HG02852 (cell line): ENCODE data around the gene DNAJC8.
A peak's percentile ranks its signal among the peaks of the same experiment; 100 is the strongest.

Experiments used
- ATAC-seq: cut with Tn5 transposase; IDR thresholded peaks from one replicate; pipeline ENCODE4 v1.9.1; 2021; ENCODE audit warnings: mild to moderate bottlenecking, moderate library complexity; ENCODE audit not compliant: unreplicated experiment

Gene DNAJC8

GRCh38 chr1:28173980-28174297 is 58.9 kb downstream of the DNAJC8 start:
- ATAC-seq = no peak

GRCh38 chr1:28173151-28173979 is 59.5 kb downstream of the DNAJC8 start:
- ATAC-seq = no peak

DNA sequence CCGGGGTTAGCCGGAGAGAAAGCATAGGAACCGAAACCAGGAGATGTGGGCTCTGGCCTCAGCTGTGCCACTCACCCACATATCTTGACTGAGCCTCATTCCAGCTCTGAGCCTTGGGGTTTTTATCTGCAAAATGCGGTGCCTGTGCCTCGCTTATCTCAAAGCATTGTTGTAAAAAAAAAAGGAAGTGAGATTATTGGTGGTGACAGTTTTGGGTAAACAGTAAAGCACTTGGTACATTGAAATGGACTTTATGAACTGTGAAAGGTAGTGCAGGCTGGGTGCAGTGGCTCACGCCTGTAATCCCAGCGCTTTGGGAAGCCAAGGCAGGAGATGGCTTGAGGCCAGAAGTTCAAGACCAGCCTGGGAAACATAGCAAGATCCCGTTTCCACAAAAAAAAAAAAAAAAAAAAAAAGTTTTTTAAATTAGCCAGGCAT is 60.1 kb downstream of the DNAJC8 start:
- peak; percentile 58 for ATAC-seq

DNA sequence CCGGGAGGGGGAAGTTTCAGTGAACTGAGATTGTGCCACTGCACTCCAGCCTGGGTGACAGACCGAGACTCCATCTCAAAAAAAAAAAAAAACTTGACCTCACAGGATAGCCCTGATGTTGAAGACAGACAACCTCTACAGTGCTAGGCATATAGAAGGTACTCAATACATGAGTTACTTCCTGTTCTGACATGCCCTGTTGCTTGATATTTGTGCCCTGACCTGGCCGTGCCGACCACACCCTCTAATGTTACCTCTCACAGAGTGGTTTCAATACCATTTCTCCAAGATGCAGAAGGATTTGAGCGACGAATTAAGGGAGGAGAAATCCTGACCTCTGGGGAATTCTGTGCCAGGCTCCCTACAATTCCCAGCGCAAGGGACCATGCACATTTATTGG is 61.6 kb downstream of the DNAJC8 start:
- ATAC-seq = no peak

DNA sequence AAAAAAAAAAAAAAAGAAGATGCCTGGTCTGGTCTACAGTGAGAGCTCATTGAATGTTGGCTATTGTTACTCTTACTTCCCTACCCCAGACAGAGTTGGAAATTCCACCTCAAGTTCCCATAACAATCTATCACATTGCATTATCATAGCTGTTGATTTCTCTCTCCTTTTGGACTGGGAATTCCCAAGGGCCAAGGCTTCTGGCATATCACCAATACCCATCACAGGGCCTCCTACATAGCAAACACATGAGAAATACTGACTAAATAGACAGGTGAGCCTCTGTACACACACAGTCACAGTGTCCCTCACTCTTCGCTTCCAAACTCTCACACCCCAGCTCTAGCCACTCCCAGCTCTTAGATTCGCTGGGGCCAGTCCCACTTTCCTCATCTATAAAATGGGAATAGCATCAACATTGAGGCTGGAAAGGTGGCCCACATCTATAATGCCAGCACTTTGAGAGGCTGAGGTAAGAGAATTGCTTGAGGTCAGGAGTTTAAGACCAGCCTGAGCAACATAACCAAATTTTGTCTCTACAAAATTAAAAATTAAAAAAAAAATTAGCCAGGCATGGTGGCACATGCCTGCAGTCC is 62.7 kb downstream of the DNAJC8 start:
- no peak for ATAC-seq

DNA sequence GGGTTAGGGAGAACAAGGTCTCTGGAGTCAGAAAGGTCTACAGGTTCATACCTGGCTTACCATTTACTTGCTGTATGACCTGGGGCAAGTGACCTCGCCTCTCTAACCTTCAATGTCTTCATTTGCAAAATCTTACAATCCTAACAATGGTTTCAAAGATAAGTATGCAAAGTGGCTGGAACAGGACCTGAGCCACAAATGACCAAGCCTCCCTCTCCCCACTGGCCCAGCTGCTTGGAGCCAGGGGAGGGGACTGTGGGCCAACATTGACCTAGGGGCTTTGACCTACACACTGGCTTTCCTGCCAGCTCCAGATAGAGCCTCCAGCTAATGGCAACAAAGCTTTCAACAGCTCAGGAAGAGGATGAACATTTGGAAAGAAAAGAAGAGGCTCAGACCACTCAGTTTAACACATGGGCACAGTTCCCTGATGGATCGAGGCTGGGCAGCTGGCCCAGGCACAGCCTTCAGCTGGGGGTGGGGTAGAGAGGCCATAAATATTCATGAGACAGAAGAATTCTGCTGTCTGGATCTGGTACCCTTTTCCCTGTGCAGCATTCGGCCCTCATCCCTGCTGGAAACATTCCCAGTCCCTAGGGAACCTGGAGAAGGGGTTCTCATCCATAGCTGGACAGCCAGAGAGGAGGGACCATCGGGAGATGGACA is 69.2 kb downstream of the DNAJC8 start:
- no peak for ATAC-seq

GRCh38 chr1:28162151-28162550 is 70.7 kb downstream of the DNAJC8 start:
- ATAC-seq = no peak

DNA sequence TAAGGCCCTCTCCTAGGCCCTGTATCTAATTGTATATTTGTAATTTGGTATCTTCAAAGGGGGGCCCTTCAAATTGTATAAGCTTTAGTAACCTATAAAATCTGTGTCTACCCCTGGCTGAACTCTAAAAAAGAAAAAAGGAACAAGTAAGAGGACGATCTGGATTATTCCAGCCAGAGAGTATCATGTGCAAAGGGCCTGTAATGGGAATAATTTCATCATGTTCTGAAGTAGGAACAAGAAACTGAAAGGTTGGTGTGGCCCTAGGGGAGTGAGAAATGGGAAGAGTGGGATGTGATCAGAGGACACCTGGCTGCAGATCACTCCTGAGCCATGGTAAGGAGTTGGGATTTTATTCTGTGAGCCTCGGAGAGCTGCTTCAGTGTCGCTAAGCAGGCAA is 71.1 kb downstream of the DNAJC8 start:
- no peak for ATAC-seq

DNA sequence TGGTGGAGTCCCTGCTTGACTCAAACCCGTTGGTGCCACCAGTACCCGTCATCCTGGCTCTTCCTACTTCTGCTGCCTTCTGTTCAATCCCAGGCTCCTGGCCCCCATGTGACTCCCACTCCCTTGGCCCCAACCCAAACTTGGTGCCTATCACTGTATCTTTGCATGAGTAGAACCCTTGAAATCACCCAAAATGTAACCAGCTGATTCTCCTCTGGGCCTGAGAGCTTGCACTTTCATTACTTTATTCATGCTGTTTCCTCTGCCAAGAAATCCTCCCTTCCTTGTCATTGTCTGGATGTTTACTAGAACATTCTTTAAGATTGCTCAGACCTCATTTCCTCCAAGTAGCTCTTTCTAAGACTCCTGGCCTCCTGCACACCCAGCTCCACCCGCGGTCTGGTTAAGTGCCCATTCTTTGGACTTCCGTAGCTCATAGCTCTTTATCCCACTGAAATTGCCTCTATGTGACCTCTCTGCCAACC is 72.0 kb downstream of the DNAJC8 start:
- ATAC-seq = no peak

GRCh38 chr1:28159680-28160079 is 73.1 kb downstream of the DNAJC8 start:
- ATAC-seq = no peak

GRCh38 chr1:28159243-28159642 is 73.6 kb downstream of the DNAJC8 start:
- ATAC-seq = no peak

DNA sequence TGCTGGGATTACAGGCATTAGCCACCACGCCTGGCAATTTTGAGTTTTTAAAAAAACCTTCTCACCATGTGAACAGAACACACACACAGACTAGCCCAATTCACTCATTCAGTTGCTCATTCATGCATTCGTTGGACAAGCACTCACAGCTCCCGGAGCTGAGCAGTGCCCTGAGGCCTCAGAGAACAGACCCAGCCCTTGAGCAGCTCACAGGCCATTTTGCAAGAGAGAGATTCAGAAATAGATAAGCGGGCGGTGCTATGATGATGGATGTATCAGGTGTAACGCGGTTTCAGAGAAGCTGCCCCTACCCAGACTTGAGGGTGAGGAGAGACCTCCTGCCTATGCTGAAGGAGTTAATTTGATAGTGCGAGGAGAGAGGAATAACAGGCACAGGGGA is 74.9 kb downstream of the DNAJC8 start:
- ATAC-seq = no peak

GRCh38 chr1:28156821-28157220 is 76.0 kb downstream of the DNAJC8 start:
- no peak for ATAC-seq

DNA sequence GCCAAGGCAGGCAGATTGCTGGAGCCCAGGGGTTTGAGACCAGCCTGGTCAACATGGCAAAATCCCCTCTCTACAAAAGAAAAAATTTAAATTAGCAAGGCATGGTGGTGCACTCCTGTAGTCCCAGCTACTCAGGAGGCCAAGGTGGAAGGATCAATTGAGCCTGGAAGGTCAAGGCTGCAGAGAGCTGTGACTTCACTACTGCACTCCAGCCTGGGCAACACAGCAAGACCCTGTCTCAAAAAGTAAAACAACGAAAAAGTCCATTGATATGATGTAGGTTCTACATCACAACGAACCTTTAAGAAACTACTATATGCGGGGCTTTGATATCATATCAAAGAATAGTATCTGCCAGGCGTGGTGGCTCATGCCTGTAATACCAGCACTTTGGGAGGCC is 77.2 kb downstream of the DNAJC8 start:
- no peak for ATAC-seq

DNA sequence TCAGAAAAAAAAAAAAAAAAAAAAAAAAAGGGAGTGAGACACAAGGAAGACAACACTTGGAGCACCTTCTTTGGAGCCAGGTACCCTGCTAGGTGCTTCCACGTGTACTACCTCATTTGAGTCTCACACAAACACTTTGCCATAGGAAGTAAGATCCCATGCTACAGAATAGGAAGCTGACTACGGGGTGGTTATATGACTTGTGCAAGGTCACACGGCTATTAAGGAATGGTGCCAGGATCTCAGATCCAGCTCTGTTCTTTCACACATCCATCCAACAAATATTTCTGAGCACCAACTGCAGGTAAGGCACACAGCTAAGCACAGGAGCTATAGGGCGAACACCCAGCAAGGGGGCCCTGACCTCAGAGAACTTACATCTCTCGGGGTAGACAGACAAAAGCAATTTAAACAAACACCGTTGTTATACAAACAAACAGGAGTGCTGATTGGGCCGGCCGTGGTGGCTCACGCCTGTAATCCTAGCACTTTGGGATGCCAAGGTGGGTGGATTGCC is 78.7 kb downstream of the DNAJC8 start:
- no peak for ATAC-seq
